HG03565 (cell line): Measurements from ENCODE around the gene TCF12.

Experiments used
- ATAC-seq: cut with Tn5 transposase; IDR thresholded peaks from one replicate; pipeline ENCODE4 v1.9.1; 2021; ENCODE audit warnings: mild to moderate bottlenecking, moderate library complexity; ENCODE audit not compliant: unreplicated experiment

The TCF12 gene

DNA sequence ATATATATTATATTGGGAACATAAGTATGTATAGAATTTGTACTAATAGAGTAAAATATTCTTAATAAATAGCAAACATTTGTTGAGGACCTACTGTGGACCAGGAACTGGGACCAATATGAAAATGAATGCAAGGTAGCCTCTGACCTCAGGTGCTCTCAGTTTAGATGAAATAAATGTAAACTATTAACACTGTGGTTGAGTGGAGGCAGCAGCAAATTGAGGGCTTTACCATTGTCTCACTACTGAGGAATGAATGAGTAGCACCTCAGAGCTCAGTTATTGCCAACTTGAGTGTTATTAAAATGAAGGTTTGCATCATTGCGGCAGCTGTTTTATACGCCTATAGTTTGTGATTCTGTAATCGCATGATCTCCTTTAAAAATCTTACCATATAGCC, 366.9 kb downstream of the TCF12 start:
- no peak for ATAC-seq

DNA sequence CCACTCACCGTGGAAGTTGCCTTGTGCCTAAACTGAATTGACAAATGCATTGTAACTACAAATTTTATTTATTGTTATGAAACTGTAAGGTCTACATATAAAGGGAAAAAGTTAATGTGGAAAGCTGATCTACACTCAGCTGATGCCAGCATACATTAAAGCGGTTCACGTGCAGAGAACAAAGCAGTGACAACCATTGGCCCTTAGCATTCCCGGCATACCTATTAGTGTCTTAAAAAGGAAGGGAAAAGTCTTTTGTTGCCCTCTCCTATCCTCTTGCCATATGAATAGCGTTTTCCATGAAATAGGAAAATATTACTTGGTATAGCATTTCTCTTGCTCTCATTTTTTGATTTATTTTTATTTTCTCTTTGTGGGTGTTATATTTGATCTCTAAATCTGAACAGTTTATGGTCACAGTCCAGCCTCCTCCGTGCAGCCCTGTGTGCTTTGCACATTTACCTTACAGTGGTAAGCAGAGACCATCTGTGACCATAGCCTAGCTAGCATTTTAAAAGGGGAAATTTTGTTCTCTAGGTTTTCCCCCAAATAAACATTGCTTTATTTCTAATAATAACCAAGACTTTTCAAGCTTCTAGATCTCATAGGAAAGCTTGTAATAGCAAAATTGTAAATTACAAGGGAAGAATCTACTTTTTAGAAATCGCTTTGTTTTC, 368.1 kb downstream of the TCF12 start:
- no peak for ATAC-seq

DNA sequence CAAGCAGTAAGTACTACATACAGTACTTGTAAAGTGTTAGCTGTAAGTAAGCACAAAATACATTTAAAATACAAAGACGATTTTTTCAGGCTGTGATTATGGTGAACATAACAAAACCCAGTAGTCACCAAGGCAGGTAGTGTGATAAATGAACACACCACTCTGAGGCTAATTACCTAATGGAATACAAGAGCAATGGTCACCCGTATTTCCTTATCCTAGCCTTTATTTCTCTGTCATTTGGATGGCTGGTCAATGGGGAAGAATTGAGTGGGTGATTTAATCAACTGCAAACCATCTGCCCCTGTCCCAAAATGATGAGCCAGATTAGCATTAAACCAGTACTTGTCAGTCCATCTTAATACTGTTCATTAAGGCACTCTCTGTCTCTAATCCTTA, 368.7 kb downstream of the TCF12 start:
- ATAC-seq: no peak

DNA sequence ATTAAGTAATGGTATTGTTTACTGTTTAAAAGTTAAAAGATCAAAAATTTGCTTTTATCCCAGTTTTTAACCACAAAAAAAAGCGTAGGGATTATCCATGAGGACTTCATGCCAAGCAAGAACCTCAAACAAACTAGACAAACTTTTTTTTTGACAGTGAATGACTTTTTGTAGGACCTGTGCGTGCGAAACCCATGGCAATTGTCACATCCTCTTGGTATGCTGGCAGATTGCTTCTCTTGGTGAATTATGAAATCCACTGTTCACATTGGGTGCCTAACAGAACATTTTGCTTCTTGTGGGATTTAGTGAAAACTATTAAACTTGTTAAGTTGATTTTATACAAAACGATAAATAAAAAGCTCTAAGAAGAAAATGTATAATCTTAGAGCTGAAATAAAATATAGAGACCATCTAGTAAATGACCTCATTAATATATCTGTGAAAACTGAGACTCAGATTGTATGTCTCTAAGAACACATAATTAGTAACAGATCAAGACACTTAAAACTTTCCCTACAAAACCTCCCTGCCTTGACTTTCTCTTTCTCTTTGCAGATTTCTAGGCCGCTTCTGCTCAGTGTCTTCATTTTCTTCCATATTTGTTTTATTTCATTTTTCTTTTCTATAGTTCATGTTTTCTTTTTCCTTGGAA, 370.6 kb downstream of the TCF12 start:
- ATAC-seq: no peak

DNA sequence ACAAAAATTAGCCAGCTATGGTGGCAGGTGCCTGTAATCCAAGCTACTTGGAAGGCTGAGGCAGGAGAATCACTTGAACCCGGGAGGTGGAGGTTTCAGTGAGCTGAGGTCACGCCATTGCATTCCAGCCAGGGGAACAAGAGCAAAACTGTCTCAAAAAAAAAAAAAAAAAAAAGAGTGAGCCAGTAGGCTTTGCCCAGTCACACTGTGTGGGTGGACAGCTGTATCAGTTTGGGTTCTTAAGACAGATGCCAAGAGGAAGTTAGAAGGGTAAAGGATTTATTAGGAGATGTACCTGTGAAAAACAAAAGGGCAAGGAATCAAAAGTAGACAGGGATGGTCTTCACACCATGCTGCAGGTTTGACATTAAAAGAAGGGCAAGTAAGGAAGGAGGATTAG, 371.7 kb downstream of the TCF12 start:
- ATAC-seq: no peak

DNA sequence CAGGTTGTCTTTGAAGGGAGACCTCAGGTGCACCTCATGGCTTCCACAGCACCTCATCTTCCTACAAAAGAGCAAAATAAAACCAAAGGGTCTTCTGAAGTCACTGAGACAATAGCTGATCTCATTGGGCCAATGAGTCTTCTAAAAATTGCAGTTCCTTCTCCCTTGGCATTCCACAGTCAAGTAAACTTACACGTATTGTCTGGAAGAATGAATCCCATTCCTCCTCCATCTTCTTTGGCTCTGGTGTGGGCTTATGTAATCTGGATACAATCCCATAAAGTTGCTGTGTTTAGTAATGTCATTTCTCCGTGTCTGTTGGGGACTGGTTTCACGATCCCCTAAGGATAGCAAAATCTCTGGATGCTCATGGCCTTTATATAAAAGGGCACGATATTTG, 372.4 kb downstream of the TCF12 start:
- ATAC-seq: no peak

DNA sequence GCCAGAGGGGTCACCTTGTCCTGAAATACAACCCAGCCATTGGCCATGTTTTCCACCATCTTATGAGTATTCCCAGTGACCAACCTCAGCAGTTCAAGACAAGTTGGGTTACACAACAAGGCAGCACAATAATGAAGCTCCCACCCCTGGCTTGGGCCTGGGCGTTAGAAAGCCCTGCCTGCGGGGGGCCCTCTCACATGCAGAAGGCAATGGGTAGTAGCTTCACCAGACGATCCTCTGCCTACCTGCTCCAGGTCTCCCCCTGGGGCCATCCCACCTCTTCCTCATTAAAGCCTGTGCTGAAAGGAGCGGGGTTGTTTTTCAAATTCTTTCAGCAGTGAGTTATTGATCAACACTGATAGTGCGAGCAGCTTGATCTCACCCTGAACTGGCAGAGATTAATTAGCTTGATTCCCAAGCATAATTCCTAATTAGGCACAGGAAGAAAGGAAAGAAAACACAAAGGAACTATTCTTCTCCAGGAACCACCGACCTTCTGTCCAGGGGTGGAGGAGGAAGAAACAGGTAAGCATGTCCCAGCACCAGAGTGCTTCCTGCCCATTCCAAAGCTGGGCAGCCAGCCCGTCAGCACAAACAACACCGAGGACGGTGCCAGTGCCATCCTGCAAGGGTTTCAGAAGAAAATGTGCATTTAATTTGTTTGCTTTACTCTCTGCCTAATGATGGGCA, 378.2 kb downstream of the TCF12 start:
- no peak for ATAC-seq

DNA sequence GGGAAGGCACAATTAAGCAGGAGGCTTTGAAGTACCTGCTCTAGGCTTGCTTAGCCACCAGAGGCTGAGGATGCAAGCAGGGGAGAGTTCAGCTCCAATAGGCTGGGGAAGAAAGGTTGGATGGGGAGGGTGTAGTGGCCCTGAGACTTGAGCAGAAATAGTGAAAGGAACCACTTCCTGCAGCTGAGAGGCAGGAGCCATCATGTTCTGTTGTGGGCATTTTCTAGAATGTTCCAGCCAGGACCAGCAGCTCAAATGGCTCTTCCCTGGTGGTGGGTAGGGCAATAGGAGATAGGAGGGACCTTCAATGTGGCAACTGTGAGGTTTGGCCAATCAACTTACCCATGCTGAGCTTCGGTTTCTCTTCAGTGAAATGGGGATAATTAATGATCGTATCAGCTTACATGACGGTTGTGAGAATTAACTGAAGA, 378.7 kb downstream of the TCF12 start:
- no peak for ATAC-seq

DNA sequence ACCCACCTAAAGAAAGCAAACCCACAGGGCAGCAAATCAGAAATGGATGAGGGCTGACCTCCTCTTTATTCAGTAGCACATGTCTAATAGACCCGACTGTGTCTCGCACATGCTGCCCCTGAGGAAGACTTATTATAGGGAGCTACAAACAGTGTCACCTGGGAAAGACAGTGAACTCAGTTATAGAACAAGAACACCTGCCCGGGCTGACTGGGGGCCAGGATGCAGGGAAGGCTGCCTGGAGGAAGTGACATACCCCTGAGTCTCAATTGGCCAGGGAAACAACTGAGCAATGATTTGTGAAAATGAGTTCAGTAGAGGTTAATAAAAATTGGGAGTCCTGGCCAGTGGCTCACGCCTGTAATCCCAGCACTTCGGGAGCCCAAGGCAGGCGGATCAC, 379.2 kb downstream of the TCF12 start:
- no peak for ATAC-seq

DNA sequence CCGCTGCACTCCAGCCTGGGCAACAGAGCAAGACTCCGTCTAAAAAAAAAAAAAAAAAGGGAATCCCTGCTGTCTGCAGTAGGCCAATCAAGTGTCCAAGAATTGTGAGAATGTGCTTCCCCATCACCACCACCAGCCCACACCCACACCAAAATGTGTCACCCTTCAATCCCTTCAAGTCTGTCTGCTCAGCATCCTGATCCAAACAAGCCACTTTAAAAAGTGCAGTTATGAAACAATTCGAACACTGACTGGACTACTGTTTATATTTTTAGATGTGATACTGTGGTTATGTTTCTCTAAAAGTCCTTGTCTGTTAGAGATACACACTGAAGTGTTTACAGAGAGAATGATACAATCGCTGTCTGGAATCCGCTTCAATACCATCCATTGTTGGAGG, 379.8 kb downstream of the TCF12 start:
- ATAC-seq: no peak

DNA sequence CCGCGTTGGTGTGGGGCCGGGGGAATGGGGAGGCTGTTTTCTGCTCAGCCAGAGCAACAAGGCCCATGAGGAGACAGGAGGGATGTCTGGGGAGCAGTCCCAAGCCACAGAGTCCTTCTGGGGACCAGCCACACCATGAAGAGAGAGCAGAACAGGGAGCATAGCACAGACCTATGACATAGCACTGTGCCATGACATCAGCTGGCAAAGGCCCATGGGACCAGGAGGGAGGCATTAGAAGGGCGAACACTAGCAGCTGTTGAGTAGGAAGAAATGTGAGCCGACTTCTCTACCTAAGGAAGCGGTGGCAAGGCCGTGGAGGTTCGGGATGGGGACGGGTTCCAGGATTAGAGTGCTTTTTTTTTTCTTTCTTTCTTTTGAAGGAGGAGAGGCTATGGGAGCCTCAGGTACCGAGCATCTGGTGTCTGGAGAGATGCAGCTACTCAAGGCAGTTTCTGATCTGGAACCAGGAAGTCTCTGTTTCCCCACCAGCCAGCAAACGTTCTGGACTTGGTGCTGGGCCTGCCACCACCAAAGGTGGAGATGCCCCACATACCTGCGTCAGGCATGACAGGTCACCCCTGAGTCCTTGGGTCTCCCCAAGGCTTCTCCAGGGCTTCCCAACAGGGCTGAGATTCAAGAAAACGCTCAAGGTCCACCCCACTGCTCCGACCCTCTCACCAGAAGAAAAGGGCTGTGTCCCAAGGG, 380.6 kb downstream of the TCF12 start:
- ATAC-seq: no peak

DNA sequence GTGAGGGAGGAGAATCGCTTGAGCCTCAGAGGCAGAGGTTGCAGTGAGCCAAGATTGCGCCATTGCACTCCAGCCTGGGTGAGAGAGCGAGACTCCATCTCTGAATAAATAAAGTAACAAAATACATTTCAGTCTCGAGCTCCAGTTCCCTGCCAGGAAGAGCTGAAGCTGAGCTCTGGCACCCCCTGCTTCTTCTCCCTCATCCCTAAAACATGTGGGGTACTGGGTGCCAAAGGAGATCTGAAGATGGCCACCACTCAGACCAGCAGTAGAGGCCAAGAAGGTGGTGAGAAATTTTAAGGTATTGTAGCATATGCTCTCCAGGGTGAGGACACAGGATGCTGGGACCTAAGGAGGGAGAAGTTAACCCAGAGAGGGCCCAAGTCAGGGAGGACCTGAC, 382.9 kb downstream of the TCF12 start:
- ATAC-seq: no peak

DNA sequence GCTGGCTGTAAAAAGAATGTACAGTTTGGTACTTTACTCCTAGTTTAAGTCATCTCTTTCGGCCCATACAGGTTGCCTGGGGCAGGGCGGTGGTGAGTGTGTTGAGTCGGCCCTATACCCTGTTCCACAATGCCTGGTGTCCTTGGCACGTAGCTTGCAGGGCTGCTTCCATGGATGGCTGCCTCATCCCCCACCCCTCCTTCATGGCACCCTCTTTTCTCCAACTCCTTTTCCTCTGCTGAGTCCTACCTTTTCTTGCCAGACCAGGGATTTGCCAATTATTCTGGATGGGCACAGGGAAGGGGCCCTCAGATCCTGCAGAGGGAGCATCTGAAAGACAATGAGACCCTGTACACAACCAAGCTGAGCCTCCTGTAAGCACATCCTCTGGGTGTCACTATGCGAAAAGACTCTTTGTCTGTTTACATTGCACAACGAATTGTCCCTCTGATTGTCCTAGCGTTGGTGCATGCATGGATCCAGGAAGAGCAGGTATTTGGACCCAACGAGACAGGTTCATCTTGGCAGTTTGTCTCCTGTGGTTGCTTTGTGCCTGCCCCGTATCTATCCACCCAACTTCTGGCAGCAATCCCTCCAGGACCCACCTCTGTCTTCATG, 384.3 kb downstream of the TCF12 start:
- ATAC-seq: no peak

DNA sequence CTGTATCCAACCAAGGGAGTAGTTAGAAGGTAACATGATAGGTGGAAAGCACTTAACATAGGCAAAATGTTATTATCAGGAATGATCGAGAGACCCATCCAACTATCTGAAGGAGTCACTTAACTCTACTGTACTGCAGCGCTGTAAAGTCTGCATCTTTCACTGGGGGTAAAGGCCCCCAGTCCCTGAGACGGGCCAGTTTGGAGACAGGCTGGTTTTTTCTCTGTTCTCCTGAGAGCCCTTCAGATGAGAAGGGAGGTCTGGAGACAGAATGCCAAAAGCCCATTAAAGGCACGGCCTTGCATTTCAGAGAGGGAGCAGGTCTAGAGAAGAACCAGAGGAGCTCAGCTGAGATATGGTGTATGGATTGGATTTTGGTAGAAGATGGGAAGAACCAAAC, 386.6 kb downstream of the TCF12 start:
- no peak for ATAC-seq

DNA sequence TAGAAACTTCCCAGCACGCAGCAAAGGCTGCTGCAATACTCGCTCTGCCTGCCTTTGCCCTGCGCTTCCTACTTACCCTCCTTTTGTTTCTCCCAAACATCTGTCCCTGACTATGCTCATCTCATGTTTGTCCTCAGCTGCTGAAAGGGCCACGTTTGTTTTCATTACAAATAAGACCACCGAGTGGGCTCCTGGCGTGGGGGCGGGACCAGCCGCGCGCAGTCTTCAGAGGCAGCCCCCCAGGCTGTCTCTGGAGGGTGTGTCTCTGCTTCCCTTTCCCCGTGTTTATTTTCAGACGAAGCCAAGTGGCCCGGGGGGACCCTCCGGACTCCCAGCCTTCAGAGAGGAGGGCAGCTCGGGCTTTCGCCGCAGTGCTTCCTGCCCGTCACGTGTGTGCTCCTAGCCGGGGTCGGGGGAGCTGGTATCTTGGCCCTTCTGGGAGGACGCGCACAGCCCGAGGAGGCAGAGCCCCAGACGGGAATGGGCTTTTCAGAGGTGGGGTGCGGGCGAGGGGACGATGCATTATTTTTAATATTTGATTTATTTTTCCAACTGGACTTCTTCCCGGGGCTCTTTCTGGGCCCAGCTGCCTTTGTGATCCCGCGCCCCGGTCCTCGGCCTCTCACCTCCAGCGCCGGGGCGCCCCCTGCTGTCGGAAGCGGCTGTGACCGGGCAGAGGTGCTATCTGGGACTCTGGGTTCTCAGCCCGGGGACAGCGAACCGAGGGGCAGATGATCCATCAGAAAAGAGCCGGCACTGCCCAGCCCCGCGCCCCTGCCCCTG, 387.9 kb downstream of the TCF12 start:
- ATAC-seq: peak; percentile 43

DNA sequence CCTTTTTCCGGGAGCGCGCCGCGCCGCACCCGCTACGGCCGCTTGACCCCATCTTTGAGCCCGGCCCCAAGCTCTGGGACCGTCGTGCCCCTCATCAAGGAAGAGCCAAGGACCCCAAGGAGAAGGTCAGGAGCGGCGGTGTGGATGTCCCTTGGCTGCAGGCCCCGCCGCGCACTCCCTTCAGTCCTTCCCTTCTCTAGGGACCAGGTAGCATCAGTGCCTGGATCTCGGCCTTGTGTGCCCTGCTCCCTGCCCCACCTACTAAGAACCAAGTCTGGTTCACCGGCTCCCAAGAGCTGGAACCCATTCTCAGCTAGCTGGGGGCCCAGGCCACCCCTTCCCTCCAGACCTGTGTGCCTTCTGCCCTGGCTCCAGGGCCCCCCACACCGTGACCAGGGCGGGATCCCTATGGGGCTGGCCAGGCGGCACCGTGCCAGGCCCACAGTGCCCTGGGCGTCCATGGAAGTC, 388.5 kb downstream of the TCF12 start:
- no peak for ATAC-seq

DNA sequence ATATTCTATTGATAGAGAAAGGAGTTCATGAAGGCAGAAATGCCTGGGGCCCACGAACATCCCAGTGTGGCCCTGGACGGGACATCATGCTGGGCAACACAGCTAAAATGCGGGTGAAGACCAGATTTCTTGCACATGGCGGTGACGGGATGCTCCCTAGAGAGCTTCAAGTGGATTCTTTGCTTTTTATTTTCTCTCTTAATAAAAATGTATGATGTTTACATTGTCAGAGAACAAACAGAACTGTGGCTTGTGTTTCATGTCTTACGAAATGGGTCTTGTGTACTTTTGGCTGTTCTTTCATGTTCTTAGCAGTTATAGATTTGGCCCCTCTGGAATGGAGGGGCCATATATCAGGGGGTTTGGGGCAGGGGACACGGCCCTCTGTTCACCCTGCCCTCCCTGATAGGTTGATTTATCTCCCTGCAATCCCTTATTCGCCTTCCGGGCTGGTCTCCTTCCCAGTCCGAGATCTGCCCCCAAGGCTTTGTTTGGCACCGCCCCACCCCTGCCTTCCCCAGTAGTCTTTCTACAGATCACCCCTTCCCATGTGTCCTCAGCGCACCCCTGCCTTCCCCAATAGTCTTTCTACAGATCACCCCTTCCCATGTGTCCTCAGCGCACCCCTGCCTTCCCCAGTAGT, 389.2 kb downstream of the TCF12 start:
- ATAC-seq: no peak

DNA sequence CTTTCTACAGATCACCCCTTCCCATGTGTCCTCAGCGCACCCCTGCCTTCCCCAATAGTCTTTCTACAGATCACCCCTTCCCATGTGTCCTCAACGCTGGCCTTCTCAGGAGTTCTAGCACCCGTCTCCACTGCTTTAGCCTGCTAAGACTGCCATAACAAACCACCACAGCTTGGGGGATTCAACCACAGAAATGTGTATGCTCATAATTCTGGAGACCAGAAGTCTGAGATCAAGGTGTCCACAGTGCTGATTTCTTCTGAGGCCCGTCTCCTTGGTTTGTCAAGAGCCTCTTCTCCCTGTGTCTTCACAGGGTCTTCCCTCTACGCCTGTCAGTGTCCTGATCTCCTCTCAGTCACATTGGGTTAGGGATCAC, 389.7 kb downstream of the TCF12 start:
- ATAC-seq: no peak

DNA sequence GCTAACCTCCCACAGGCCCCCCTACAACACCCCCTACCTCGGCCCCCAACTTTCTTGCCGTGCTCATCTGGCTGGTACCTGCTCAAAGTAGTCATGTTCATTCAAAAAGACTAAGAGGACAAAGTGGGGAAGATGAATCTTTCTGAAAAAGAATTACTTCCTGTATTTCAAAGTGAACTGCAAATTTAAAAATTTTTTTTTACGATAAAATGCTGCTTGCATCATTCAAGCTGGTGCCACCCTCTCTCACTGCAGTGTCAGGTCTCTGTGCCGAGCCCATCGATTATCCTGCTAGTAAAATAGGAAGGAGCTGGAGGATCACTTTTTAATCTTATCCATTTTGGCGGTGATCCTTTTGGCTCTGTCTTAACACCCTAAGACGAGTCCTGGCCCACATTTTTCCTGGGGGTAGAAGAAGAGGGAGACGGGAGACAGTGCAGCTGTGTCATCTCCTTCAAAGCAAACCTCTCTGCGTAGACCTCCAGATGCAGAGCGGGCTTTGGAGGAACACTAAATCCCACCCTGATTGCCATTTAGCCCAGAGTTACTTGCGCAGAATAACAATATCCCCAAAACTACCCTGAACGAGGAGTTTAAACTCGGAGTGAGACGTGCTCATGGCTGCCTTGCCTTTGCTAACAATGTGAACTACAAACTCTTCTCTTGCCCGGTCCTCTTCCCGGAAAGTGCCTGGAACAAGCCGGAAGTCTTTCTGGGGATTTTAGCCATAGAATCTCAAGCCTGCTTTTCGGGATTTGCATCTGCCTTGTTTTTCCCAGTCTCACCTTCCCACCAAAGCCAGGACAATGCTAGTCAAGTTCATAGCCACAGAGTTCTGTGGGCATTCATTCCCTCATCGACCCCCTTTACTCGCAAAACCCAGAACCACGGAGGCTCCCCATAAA, 391.7 kb downstream of the TCF12 start:
- ATAC-seq: no peak
